NCI-H128 (cell line): ENCODE data around the gene SMPD2.
A peak's percentile ranks its signal among the peaks of the same experiment; 100 is the strongest.

ENCODE experiments used
- DNase-seq: peaks from one replicate; lab custom pipeline; 2025; ENCODE audit not compliant: unreplicated experiment; lab: John Stamatoyannopoulos, UW

Gene SMPD2

DNA sequence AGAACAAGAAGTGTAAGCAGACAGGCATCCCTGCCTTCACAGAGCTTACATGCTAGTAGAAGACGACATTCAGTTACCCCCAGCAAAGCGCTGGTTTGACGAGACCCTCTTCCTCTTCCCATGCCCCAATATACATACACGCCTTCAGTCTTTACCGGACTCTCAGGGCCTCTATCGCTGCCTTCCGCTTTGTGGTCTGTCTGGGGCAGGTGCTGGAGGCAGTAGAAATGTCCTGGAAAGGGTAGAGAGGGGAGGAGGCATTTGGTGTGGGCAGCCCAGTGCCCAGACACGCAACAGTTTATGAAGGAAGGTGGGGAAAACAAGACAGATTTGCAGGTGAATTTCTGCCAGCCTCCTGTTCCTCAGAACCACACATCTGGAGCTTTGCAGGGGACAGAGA is 6.0 kb downstream of the SMPD2 start:
- no peak for DNase-seq

DNA sequence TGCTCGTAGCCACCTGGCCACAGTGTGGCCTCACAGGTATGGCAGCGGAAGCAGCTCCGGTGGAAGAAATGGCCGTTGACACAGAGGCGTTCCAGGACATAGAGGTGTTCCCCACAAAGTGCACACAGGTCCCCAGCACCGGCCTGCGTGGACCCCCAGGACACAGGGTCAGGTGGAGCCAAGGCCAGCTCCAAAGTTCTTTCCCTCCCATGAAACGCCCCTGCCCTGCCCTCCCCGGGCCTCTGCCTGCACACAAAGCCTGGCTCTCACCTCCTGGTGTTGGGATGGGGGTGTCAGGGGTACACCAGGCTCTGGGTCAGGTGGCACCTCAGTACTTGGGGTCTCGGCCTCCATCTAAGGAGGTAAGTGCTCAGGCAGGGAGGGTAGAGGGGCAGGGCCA is 6.6 kb downstream of the SMPD2 start:
- DNase-seq = no peak

DNA sequence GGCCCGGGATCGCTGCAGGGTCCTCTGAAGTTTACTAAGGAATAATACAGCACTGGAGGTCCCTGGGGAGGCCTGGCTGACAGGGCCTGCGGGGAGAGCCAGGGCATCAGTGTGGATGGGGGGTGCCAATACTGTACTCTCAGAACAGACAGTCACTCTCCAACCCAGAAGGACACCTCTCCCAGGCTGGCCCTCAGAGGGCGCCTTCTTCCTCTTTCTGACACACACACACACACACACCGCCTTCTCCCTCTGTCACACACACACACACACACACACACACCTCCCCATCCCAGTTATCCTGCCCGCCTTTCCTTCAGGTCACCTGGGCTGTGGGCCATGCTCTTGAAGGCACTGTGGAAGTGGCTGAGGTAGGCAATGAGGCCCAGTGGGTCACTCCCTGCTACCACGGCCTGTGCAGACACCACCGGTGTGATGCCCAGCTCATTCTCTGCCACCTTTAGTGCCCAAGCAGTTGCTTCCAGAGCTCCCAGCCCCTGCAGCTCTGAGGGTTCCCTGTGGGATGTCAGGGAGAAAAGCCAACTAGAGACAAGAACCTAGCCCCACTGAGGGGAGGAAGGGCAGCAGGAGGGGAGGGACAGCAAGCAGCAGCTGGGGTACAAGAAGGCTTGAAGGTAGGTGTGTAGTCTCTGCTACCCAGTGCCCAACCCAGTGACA is 7.5 kb downstream of the SMPD2 start:
- DNase-seq = no peak

DNA sequence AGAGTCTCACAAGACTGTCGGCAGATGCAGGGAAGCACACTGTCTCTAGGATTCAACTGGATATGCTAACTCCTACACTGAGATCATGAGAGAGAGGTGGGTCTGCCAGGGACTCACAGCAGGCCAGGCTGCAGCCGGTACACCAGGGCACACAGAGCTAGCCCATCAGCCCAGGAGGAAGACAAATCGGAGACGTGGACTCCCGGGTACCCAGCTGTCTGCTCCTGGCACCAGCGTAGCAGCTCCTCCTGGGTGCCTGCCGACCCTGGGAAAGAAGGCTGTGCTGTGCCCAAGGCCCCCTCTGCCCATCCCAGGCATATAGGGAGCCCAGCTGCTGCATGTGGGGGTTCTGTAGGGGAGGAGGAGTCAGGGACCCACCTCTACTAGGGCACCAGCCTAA is 8.1 kb downstream of the SMPD2 start:
- DNase-seq = no peak

DNA sequence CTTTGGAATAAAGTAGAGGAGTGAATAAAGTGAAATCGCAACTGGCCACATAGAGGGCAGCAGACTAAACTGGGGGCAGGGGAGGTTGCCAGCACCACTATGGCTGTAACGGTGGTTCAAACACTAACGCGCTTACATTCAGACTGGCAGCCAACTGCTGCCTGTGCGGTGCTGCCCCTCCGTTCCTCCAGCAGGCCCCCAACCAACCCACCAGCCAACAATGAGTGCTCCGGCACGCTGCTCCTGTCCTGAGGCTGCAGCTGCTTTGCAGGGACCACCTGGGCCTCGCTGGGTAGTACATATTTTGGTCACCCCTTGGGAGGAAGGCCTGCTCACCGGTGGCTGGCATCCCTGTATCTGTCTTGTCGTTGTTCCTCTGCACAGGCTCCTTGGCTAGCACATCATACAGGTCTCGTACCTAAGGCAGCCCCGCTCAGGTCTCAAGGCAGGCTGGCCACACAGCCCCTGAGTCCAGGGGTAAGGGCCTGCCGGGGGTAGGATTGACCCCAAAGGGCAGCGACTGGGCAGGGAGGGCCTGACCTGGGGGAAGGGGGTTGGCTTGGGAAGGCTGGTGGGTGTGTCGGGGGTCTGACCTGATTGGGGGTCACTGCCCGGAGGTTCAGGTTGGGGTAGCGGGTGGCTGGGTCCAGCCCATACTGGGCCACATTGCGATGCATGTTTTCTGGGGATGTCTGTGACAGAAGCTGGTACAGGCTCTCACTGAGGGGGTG is 8.7 kb downstream of the SMPD2 start:
- no peak for DNase-seq

DNA sequence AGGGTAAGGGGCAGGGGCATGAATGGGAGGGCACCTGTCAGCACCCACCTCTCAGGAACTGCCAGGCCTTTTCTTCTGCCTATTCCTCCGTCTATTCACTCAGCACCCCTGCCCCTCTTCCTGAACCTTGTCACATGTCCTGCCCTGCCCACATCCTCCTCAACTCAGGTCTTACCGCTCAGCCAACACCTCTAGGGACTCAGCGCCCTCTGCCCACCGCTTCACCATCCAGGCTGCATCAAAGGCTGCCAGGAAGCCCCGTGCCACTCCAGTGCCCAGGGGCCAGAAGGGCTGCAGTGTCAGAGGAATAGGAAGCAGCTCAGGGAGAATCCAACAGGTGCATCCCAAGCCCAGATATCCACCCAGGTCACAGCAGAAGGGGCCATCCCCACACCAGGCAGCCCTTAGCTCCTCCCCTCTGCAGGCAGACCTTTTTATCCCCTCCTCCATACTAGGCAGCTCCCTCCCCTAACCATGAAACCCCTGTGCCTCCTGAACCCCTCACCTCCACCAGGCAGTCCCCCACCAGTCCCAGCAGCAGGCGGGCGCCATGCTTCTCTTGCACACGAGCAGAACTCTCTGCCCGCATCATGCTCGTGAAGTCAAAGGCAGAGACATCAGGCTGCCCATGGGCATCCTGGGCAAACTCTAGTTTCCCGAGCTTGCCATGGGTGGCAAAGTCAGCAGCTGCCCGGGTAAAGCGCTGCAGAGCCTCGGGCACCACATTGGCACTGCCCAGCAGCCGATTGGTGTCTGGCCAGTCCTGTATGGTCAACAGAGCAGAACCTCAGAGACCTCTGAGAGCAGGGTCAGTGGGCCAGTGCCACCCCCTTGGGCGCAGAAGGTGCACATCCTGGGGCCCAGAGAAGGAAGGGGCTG is 9.5 kb downstream of the SMPD2 start:
- DNase-seq = no peak

DNA sequence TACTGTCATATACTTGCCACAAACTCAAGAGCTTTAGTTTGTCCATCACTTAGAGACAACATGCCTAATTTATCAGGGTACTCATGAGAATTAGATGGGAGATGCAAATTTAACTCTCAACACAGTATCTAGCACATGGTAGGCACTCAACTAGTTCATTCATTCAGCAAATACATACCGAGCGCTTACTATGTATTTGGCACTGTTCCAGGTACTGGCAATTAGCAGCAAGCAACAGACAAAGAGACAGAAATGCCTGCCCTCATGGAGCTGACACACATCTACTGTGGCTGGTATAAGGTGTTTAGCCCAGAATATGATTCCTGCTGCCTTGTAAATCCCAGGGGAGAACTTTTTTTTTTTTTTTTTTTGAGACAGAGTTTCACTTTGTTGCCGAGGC is 10.3 kb downstream of the SMPD2 start:
- no peak for DNase-seq

DNA sequence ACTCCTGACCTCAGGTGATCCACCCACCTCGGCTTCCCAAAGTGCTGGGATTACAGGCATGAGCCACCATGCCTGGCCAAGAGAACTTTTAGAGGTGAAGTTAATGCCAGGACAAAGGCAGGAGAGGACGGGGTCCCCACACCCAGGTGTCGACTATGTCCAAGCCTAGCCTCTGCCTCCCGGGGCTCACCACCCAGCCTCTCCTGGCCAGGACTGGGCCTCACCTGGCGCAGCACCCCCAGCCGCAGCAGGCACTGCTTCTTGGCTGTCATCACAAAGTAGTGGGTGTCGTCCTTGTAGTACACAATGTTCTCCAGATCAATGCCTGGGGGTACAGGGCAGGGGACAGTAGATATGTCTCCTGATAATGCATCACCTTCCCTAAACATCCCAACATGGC is 10.9 kb downstream of the SMPD2 start:
- DNase-seq = no peak

DNA sequence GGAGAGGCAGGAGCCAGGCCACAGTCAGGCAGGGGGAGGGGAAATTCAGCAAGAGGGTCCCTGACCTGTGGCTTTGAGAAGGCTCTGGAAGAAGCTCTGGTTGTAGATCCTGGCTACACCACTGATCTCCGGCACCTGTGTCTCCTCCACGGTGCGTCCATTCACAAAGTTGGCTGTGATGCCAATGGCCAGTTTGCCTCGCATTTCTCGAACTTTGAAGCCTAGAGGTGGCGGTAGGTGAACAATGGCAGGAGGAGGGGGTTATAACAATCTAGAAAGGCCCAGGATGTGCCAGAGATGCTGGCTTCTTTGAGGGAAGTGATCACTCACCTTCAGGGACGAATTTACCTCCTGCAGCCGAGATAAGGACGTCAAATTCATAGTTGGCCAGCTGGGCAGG is 11.7 kb downstream of the SMPD2 start:
- no peak for DNase-seq

DNA sequence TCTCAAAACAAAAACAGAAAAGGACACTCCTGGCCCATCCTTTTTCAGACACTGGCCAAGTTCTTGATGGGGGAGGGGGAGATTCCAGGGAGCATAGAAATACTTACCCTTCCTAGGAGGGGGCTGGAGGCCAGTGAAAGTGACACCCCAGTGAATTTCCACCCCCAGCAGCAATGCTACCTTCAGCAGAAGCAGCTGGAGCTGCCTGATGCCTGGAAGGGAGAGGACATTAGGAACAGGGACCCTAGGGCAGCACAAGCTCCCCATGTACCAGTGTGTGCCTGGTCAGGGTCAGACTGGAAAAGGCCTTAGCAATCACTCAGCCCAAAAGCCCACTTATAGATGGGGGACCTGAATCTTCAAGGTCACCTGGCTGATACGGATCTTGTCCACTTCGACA is 12.6 kb downstream of the SMPD2 start:
- DNase-seq = no peak

DNA sequence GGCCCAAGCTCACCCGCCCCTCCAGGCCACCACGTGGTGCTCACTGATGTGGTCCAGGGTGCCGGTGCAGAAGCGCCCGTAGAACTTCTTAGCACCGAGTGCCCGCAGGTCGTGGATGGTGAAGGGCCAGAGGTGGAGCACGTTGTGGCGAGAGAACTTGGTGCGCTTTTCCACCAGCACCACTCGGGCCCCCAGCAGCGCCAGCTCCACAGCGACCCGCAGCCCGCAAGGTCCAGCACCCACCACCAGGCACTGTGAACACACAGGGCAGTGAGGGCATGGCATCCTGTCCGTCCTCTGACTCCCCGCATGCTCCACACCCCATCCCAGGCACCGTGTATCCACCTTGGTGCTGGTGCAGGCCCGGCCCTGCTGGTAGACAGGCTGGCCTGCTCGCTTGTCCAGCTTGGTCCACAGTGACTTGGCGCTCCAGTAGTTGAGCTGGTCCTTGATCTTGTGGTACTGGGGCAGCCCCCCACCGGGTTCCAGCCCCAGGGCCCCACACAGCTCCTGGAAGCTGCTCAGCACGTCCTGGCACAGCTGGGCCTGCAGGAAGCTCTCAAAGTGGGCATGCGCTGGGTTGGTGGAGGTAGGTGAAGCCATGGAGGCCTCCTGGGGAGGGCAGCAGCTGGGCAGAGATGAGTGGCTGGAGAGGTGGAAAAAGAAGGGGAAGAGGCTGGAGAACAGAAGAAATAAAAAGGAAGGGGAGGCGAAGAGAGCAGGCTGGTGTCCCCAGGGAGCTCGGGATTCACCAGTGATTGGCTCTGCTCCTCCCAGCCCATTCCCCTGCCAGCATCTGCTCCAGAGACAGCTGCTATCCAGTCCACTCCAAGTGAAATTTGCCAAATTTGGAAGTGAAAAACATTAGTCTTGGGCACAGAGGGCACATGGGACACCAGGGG is 13.3 kb downstream of the SMPD2 start:
- DNase-seq = peak; percentile 33

DNA sequence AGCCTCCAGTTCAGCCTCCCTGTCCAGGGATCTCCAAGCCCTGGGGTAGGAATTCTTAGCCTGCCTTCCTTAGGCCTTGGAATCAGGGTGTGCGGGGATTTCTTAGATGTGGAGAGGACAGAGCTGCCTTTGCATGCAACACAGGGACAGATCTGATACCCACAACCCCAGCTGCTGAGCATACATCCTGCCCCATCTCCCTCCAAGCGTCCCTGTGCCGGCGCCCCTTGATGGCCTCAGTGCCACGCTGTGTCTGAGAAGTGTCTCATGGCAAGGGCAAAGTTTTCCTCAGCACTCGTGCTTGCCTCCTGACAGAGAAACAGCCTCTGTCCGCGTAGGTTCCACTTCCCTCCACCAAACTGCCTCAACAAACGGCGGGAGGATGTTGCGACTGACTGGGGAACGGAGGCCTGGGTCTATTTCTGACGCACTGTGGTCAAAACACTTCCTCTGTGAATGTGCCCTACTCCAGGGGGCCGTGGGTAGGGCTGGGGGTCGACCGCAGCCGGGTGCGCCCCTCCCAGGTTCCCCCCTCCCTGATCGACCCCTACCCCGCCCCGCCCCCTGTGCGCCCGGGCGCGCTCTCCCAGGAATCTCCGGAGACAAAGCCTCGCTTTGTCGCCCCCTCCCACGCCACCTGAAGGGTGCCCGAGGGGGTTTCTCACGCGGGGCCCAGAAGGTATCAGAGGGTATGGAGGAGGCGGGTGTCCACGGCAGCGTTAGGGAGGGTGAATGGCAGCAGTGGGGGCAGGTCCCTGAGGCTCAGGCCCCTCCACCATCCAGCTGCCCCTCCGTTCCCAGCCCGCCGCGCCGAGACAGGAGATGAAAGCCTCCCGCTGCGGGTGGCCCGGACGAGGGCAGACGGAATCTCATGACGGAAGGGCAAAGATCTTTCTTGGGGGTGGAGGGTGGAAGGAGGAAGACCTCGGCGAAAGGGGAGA is 14.2 kb downstream of the SMPD2 start:
- no peak for DNase-seq

DNA sequence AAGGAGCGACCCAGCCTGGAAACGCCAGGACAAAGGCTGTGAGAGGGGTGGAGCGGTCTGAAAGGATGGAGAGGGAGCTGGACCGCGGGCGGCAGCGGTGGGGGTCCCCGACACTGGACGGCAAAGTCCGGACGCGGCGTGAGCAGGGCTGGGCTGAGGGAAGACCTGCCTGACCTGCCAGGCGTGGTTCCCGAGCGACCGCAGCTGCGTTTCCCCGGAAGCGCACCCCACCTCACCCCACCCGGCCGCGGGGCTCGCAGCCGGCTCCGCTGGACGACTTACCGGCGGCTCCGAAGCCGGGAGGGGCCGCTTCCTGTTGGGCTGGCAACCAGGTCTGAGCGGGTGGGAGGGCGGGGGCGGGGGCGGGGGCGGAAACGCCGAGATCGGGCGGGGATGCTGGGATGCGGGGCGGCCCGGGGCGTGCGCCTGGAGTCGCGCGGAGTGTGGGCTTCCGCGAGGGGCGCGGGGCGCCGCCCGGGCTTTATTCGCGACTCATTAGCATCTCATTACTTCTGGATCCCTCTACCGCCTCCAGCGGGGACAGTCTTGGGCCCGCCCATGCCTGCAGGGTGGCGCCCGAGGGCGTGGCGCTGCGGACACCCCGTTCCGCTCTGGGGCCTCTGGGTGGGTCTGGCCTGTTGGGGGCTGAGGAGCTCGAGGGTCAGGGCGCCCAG is 15.1 kb downstream of the SMPD2 start, which contains the start of gene MICAL1:
TSS of gene MICAL1 (minus strand) at position 336 of the 674 bp plus-strand sequence. CDS start 1,576 bp downstream, outside the sequence.
- no peak for DNase-seq

DNA sequence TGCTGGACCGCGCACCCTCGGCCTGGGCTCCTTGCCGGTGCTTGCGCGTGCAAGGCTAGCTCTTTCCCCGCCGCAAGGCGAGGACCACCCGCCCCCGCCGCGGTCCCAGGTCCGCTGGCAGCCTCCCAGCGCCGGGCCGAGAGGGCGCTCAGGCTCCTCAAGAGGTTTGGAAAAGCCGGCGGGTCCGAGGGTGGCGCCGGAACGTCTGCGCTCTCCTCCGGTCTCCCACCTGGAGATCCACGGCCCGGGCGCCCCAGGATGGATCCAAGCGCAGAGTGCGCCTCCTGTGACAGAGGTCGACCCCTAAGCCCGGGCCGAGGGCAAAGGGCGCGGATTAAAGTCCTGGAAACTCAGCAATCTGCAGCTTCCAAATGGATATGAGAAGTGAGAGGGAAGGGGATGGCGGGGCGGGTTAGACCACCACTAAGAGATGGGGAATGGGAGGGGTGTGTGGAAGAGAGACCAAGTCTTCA is 15.6 kb downstream of the SMPD2 start:
- no peak for DNase-seq

DNA sequence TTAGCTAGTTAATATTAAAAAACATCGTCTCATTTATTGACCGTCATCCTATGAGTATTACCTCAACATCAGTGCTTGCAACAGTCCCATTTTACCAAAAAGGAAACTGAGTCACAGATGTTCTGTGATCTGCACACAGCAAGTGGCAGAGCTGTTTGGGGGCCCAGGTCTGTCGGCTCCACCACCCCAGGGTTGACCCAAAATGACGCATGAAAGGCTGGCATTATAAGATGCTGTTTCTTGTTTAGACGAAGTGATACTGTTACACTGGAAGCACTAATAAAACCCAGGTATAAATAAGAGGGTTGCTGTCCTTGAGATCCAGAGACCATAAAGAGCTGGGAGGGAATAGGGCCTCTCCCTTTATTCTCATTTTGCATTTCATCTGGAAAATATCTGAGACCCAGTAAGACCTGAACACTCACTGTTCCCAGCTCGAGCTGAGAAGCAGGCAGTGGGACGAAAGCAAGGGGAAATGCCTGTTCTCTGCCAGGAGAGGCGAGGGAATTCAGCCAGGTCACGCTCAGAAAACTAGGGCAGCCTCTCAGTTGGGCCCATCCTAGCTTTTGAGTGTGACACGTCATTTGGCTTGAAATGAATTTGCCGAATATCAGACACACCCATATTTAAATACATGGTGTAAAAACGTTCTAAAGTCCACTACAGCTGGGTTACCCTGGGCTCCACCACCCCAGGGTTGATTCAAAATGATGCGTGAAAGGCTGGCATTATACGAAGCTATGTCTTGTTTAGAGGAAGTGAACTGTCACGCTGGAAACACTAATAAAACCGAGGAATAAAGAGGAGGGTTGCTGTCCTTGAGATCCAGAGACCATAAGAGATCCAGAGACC is 16.4 kb downstream of the SMPD2 start:
- DNase-seq = no peak

DNA sequence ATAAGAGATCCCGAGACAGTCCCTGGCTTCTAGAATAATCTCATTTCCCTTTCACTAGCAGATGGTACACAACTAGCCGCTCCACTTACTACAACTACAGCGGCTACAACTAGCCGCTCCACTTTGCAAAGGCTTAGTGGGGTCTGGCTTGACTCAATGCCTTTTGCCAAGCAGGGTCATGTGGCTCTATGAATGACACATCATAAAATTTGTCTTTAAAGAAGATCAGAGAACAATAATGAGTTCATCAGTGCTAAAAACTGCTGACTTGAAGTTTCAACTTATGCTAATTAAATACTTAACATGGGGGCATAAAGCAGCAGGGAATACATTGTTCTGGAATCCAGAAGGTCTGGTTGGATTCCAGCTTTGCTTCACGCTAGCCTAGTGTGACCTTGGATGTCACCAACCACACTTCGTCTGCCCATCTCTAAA is 17.1 kb downstream of the SMPD2 start:
- no peak for DNase-seq

DNA sequence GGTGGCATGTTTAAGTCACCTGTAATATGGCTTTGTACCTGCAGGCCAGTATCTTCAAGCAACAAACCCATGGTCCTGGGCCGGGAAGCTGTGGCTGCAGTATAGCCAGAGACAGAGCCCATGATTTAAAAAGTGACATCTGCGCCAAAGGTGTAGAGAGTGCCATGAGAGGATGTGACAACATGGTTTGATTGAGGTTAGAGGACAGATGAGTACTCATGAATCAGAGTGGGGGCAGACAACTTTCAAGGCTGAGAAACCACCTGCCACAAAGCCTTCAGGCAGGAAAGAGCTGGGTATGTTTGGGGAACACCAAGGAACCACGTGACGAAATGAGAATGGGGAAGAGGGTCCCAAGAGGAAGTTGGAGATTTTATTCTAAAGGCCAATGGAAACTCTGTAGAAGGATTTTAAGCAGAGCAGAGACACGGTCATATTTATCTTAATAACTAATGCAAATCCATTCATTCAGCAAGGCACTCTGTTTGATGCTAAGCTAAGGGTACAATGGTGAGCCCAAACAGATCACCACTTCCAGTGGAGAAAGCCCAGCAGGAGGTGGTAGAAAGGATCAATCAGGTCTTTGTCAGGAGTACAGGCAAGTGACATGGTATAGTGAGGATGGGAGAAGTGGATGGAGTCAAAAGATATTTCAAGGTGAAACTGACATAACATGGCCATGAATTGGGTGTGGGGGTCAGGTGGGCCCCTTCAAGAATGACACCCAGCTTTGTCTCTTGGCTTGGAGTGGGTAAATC is 18.4 kb downstream of the SMPD2 start:
- DNase-seq = no peak
